GM06990 (cell line): ENCODE data around the gene ZNF665.
A peak's percentile ranks its signal among the peaks of the same experiment; 100 is the strongest.
"Not testable (repeated sequence)": the region's sequence is repeated elsewhere in the genome, so short reads cannot be mapped to it uniquely, and the experiment has no call there.

Experiments used
- DNase-seq: peaks from one replicate; pipeline ENCODE4 v3.0.0-alpha.2; 2011; ENCODE audit not compliant: insufficient read length; ENCODE audit errors: extremely low read depth
- H3K27me3 ChIP-seq: replicated peaks from 2 replicates; pipeline ENCODE4 v1.6.0; 2011; ENCODE audit warnings: low read length; ENCODE audit not compliant: control insufficient read depth, insufficient read depth
- H3K36me3 ChIP-seq: 2 replicates; pipeline ENCODE4 v1.5.1; 2011; ENCODE audit warnings: low read length; ENCODE audit not compliant: control insufficient read depth, insufficient read depth
- H3K4me3 ChIP-seq: replicated peaks from 2 replicates; pipeline ENCODE4 v1.5.1; 2011; ENCODE audit warnings: low read depth, mild to moderate bottlenecking, control low read depth, low read length
- TF ChIP-seq, protein P1 (sequence below): IDR thresholded peaks from 2 replicates; pipeline ENCODE4 v1.5.1; 2011; ENCODE audit warnings: low read length, control low read depth, mild to moderate bottlenecking, inconsistent platforms; ENCODE audit not compliant: insufficient read depth, poor library complexity, severe bottlenecking

ZNF665 gene

GRCh38 chr19:53196777-53197396 is 3.7 kb upstream of the ZNF665 start:
- Histone ChIP-seq H3K27me3 (no peaks in the 10 kb centered on the region), H3K4me3 (peak overlapping the region; percentile 63), H3K36me3 (no peaks in the 10 kb centered on the region; the same call in 1 of the 2 replicates)
- TF ChIP-seq, protein P1, sequence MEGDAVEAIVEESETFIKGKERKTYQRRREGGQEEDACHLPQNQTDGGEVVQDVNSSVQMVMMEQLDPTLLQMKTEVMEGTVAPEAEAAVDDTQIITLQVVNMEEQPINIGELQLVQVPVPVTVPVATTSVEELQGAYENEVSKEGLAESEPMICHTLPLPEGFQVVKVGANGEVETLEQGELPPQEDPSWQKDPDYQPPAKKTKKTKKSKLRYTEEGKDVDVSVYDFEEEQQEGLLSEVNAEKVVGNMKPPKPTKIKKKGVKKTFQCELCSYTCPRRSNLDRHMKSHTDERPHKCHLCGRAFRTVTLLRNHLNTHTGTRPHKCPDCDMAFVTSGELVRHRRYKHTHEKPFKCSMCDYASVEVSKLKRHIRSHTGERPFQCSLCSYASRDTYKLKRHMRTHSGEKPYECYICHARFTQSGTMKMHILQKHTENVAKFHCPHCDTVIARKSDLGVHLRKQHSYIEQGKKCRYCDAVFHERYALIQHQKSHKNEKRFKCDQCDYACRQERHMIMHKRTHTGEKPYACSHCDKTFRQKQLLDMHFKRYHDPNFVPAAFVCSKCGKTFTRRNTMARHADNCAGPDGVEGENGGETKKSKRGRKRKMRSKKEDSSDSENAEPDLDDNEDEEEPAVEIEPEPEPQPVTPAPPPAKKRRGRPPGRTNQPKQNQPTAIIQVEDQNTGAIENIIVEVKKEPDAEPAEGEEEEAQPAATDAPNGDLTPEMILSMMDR: no peak
- DNase-seq: peak; percentile 91

DNA sequence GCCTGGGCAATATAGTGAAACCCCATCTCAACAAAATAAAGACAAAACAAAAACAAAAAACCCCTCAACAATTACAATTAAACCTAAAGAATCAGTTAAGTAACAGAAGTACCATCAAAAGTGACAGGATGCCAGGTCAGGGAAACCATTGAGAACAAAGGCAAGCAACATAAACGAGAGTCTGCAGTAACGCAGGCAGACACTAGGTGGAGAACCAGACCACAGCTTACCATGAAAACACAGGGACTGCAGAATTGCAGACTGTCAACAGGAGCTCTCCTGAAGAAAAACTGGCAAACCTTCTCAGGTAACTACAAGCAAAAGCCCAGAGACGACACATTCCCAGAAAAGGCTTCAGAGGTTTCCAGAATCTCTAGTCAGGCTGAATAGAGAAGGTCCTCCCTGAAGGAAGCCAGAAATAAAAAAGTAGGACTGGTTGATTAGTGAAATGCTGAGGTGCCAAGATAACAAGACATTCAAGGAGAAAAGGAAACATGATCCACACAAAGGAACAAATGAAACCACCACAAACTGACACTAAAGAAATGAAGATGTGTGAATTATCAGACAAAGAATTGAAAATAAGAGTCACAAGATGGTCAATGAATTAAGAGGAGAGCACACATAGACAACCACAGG is 2.2 kb upstream of the ZNF665 start:
- TF ChIP-seq, protein P1: peak; percentile 86
- H3K36me3 ChIP-seq: no peaks in the 10 kb centered on the region; the same call in 1 of the 2 replicates
- DNase-seq: no peak
- no peak overlapping the region for H3K4me3 ChIP-seq
- no peaks in the 10 kb centered on the region for H3K27me3 ChIP-seq

GRCh38 chr19:53193535-53194222 is 521 bp upstream of the ZNF665 start:
- DNase-seq: peak; percentile 24
- Histone ChIP-seq H3K36me3 (no peaks in the 10 kb centered on the region), H3K4me3 (peak overlapping the region; percentile 13), H3K27me3 (no peaks in the 10 kb centered on the region)
- TF ChIP-seq, protein P1: no peak

DNA sequence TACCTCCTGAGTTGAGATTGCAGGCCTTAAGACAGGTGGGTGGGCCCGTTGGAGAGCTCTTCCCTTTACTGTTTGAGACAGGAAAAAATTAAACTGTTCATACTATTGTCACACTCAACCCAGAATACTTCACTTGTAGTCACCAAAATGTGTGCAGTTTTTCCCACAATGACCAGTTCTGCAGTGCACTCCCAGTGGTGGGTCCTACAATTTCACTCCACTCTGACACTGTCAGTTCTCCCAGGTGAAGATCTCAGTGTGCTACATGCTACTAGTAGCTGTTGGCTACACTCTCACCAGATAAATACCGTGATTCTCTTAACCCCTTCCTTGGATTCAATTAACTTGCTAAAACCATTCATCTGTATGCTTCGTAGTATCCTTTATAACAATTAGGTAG is 2.9 kb downstream of the ZNF665 start:
- TF ChIP-seq, protein P1: no peak
- no peaks in the 10 kb centered on the region for H3K27me3 ChIP-seq
- no peak overlapping the region for H3K4me3 ChIP-seq
- no peaks in the 10 kb centered on the region for H3K36me3 ChIP-seq
- DNase-seq: no peak

GRCh38 chr19:53189691-53190198 is 3.4 kb downstream of the ZNF665 start:
- H3K4me3 ChIP-seq, DNase-seq, H3K36me3 ChIP-seq, H3K27me3 ChIP-seq: not testable (repeated sequence)

- H3K36me3 ChIP-seq, DNase-seq, H3K4me3 ChIP-seq, H3K27me3 ChIP-seq: not testable (repeated sequence)
Measured at GRCh38 chr19:53185155-53185882, 7.8 kb downstream of the ZNF665 start.
